ENCODE measurements around the gene ARAF.

The ARAF gene

GRCh38 chrX:47578692-47579091 lies 17.7 kb downstream of the ARAF start:
- H3K4me1 Mint-ChIP-seq, result peaks cover 24% of the 10 kb centered on the region
- no peak for TF ChIP-seq CTCF (IDR thresholded peaks at IDR 0.05; ENCODE audit: unreplicated experiment in 3 of 3)
- H3K36me3 Mint-ChIP-seq (ENCODE audit: low read depth), result no peaks in the 10 kb centered on the region
- peak overlapping the region in 1 of 3 experiments; percentile 45 for H3K27ac Mint-ChIP-seq
- no peaks in the 10 kb centered on the region for H3K27me3 Mint-ChIP-seq (ENCODE audit: low read depth)
- peaks cover 18% of the 10 kb centered on the region for H3K9me3 Mint-ChIP-seq
- H3K4me3 Mint-ChIP-seq, result peak overlapping the region in 1 of 3 experiments; percentile 22

GRCh38 chrX:47579537-47579936 lies 18.5 kb downstream of the ARAF start:
- peak overlapping the region in 1 of 3 experiments; percentile 8 for H3K4me3 Mint-ChIP-seq
- peaks cover 21% of the 10 kb centered on the region for H3K9me3 Mint-ChIP-seq
- peak overlapping the region in 1 of 3 experiments; percentile 64 for H3K27ac Mint-ChIP-seq
- no peak for TF ChIP-seq CTCF (IDR thresholded peaks at IDR 0.05; ENCODE audit: unreplicated experiment in 3 of 3)
- H3K4me1 Mint-ChIP-seq, result peaks cover 29% of the 10 kb centered on the region
- no peaks in the 10 kb centered on the region for H3K36me3 Mint-ChIP-seq (ENCODE audit: low read depth)
- no peaks in the 10 kb centered on the region for H3K27me3 Mint-ChIP-seq (ENCODE audit: low read depth)

- Mint-ChIP-seq H3K9me3 (peaks cover 18% of the 10 kb centered on the region), H3K4me3 (peak within 1 kb of the TSS; percentile 75 to 83 (median 80)), H3K27ac (peak within 1 kb of the TSS; percentile 78 to 81 (median 78)), H3K27me3 (ENCODE audit: low read depth) (no peaks in the 10 kb centered on the region), H3K36me3 (ENCODE audit: low read depth) (no peaks in the 10 kb centered on the region), H3K4me1 (peaks cover 35% of the 10 kb centered on the region)
- TF ChIP-seq CTCF (IDR thresholded peaks at IDR 0.05; ENCODE audit: unreplicated experiment in 3 of 3), result no peak
Measured at GRCh38 chrX:47581731-47582647, 21.0 kb downstream of the ARAF start, which contains the start of gene TIMP1. TIMP1 (plus strand) TSS chrX:47582436; CDS start chrX:47583416, 980 bp downstream.

- no peaks in the 10 kb centered on the region for H3K36me3 Mint-ChIP-seq (ENCODE audit: low read depth)
Measured at GRCh38 chrX:47583240-47583861, 22.3 kb downstream of the ARAF start.

GRCh38 chrX:47584714-47585113 lies 23.7 kb downstream of the ARAF start:
- H3K27ac Mint-ChIP-seq, result no peak overlapping the region
- no peaks in the 10 kb centered on the region for H3K27me3 Mint-ChIP-seq (ENCODE audit: low read depth)
- H3K4me3 Mint-ChIP-seq, result peak overlapping the region in 2 of 3 experiments; percentile 39 to 40
- no peak for TF ChIP-seq CTCF (IDR thresholded peaks at IDR 0.05; ENCODE audit: unreplicated experiment in 3 of 3)
- H3K9me3 Mint-ChIP-seq, result peaks cover 15% of the 10 kb centered on the region
- no peaks in the 10 kb centered on the region for H3K36me3 Mint-ChIP-seq (ENCODE audit: low read depth)
- H3K4me1 Mint-ChIP-seq, result peaks cover 22% of the 10 kb centered on the region

More at GRCh38 chrX:47583240-47583861, 22.3 kb downstream of the ARAF start:
- peak overlapping the region; percentile 75 to 83 (median 80) for H3K4me3 Mint-ChIP-seq
- H3K4me1 Mint-ChIP-seq, result peaks cover 27% of the 10 kb centered on the region
- H3K9me3 Mint-ChIP-seq, result peaks cover 14% of the 10 kb centered on the region
- H3K27me3 Mint-ChIP-seq (ENCODE audit: low read depth), result no peaks in the 10 kb centered on the region
- peak overlapping the region; percentile 35 to 72 (median 67) for H3K27ac Mint-ChIP-seq
- TF ChIP-seq CTCF (IDR thresholded peaks at IDR 0.05; ENCODE audit: unreplicated experiment in 3 of 3), result no peak

Data from nephron (organoid).